ENCODE data around the gene ISG15.

The ISG15 gene

DNA sequence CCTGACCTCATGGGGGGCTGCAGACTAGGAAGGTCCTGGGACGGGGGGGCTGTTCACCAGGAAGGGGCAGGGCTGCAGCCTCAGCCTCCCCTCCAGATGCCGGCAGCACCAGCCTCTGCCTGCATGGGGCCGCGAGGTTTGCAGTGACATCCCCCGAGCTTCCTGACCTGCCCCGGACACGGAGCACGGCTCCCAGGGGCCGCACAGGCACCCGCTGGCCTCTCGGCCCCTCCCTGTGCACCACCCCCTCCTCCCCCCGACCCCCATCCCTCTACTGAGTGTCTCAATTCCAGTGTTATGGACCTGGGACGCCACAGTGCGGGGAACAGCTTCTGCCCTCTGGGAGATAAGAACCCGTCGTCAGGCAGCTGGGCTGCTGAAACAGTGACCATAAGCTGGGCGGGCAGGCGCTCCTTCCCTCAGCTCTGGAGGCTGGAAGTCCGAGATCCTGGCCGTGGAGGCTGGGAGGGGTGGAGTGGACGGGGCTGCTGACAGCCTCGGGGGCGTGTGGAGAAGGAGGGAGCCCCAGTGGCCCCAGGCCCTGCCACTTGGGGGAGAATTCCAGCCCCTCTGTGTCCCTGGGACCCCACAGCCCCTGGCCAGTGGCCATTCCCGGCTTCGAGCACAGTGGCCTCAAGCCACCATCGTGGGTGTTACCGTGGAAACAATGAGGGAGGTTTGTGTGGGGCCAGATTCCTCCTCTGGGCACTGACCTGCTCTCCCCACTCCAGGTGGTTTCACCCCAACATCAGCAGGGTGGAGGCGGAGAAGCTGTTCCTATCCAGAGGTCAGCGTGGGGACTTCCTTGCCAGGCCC lies 49.3 kb downstream of the ISG15 start:
- H3K4me3 ChIP-seq (ENCODE audit: low read depth, low read length) = peak overlapping the region; percentile 62
- no peak for DNase-seq (ENCODE audit: low read depth)
- no peak for TF ChIP-seq CTCF (IDR thresholded peaks at IDR 0.05; ENCODE audit: insufficient read depth, low read depth, low read length, missing control alignments)

- DNase-seq (ENCODE audit: low read depth) = no peak
- H3K4me3 ChIP-seq (ENCODE audit: low read depth, low read length) = peak overlapping the region; percentile 62
These were observed 50.1 kb downstream of the ISG15 start for GRCh38 chr1:1063261-1063944.

More at GRCh38 chr1:1063261-1063944, 50.1 kb downstream of the ISG15 start:
- TF ChIP-seq CTCF (IDR thresholded peaks at IDR 0.05; ENCODE audit: insufficient read depth, low read depth, low read length, missing control alignments) = no peak
